ENCODE results near the gene TSR1. TPM values are rescaled to one million over a fixed set of nuclear protein-coding genes. Genes with fewer than 3 reads are reported as not detected.

Gene TSR1
- total RNA-seq, 1 donor, result 33.5 TPM

GRCh38 chr17:2372681-2373080 lies 36.4 kb upstream of the TSR1 start:
- Histone ChIP-seq H3K4me1 (ENCODE audit: insufficient read depth, low read length) (peaks cover 4% of the 10 kb centered on the region), H3K27me3 (ENCODE audit: insufficient read depth, low read length) (no peaks in the 10 kb centered on the region), H3K9me3 (ENCODE audit: low read depth, low read length) (no peaks in the 10 kb centered on the region), H3K4me3 (ENCODE audit: low read length) (no peak overlapping the region)

GRCh38 chr17:2372180-2372579 lies 35.9 kb upstream of the TSR1 start:
- Histone ChIP-seq H3K4me1 (ENCODE audit: insufficient read depth, low read length) (peaks cover 4% of the 10 kb centered on the region), H3K27me3 (ENCODE audit: insufficient read depth, low read length) (no peaks in the 10 kb centered on the region), H3K9me3 (ENCODE audit: low read depth, low read length) (no peaks in the 10 kb centered on the region), H3K4me3 (ENCODE audit: low read length) (no peak overlapping the region)

- Histone ChIP-seq H3K4me1 (ENCODE audit: insufficient read depth, low read length) (peaks cover 4% of the 10 kb centered on the region), H3K9me3 (ENCODE audit: low read depth, low read length) (no peaks in the 10 kb centered on the region), H3K4me3 (ENCODE audit: low read length) (no peak overlapping the region), H3K27me3 (ENCODE audit: insufficient read depth, low read length) (no peaks in the 10 kb centered on the region)
Measured at GRCh38 chr17:2371183-2372130, 35.2 kb upstream of the TSR1 start.

DNA sequence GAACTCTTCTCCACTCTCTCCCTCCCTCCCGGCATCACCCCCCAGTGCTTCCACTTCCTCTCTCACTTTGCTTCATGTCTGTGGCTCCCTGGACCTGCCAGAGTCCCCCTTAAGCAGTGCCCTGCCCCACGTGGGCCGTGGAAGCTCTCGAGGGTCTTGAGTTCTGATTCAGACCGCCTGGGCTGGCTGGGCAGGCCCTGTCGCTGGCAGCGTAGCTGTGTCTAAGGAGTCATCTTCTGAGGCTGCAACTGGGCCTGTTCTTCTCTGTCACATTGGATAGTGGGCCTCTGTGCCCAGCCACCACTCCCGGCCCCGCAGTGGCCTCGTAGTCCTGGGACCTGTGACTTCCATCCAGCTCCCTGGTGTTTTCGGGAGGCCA lies 33.9 kb upstream of the TSR1 start:
- Histone ChIP-seq H3K9me3 (ENCODE audit: low read depth, low read length) (no peaks in the 10 kb centered on the region), H3K4me1 (ENCODE audit: insufficient read depth, low read length) (peaks cover 4% of the 10 kb centered on the region), H3K4me3 (ENCODE audit: low read length) (no peak overlapping the region), H3K27me3 (ENCODE audit: insufficient read depth, low read length) (no peaks in the 10 kb centered on the region)

DNA sequence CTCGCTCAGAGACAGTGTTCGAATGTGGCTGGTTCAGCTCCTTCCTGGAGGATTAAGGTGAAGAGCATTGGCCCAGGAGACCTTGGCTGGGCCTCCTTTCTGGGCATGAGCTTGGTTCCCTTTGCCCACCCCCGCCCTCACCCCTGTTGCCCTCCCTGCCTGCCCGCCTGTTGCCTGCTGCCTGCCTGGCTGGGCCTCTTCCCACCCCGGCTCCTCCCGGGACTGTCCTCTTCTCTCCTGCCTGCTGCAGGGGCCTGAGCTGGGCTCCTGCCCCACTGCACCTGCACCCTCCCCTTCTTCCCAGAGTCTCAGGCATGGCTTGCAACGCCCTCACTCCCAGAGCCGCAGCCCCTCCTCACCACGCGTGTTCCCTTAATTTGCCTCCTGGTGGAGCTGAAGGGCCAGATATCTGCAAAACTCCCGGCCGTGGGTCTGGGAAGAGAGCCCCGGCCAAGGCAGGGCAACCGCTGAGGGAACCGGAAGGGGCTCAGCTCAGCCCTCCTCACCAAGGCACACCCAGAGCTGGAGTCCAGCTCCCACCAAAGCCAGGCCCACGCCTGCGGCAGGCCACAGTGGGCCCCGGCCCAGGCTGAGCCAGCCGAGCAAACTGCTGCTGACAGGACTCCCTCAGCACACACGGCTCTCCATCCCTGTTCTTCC lies 33.4 kb upstream of the TSR1 start:
- Histone ChIP-seq H3K4me3 (ENCODE audit: low read length) (no peak overlapping the region), H3K9me3 (ENCODE audit: low read depth, low read length) (no peaks in the 10 kb centered on the region), H3K4me1 (ENCODE audit: insufficient read depth, low read length) (peaks cover 4% of the 10 kb centered on the region), H3K27me3 (ENCODE audit: insufficient read depth, low read length) (no peaks in the 10 kb centered on the region)

DNA sequence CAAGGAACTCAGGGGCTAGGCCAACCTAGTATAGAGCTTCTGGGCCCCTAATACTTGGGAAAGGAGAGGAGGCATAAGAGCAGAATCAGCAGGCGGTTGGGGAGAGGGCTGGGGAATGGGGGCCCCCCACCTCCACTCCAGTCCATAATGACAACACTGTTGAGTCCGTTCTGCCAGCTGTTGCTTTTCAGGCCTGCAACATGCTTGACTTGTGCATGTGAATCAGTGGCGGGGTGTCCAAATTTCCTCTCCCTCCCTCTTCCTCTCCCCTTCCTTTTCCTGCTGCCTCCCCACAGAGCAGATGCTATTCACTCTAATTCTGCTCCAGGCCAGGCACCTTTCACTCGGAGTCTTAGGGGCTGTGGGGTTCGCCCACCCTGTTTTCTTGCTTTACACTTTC lies 32.8 kb upstream of the TSR1 start:
- no peaks in the 10 kb centered on the region for H3K27me3 ChIP-seq (ENCODE audit: insufficient read depth, low read length)
- H3K4me3 ChIP-seq (ENCODE audit: low read length), result no peak overlapping the region
- H3K4me1 ChIP-seq (ENCODE audit: insufficient read depth, low read length), result peaks cover 4% of the 10 kb centered on the region
- no peaks in the 10 kb centered on the region for H3K9me3 ChIP-seq (ENCODE audit: low read depth, low read length)

DNA sequence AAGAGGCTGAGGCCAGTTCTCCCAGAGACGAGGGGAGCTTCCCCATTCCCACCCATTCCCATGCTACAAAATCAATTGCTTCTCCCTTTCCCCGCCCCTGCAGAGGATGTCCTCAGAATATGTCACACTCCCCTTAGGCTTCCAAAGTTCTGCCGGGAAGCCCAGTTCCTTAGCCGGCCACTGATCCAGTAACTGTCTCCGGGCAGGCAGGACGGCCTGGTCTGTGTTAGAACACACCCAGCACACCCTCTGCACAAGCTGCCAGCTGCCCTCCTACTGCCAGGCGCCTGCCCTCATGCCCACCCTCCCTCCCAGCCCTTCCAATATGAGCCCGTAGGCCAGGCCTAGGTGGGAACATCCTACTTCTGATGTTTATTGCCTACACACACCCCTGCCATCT lies 32.1 kb upstream of the TSR1 start:
- Histone ChIP-seq H3K27me3 (ENCODE audit: insufficient read depth, low read length) (no peaks in the 10 kb centered on the region), H3K4me3 (ENCODE audit: low read length) (no peak overlapping the region), H3K9me3 (ENCODE audit: low read depth, low read length) (no peaks in the 10 kb centered on the region), H3K4me1 (ENCODE audit: insufficient read depth, low read length) (peaks cover 4% of the 10 kb centered on the region)

- Histone ChIP-seq H3K4me1 (ENCODE audit: insufficient read depth, low read length) (peaks cover 4% of the 10 kb centered on the region), H3K4me3 (ENCODE audit: low read length) (no peak overlapping the region), H3K9me3 (ENCODE audit: low read depth, low read length) (no peaks in the 10 kb centered on the region), H3K27me3 (ENCODE audit: insufficient read depth, low read length) (no peaks in the 10 kb centered on the region)
Measured at GRCh38 chr17:2366747-2367494, 30.7 kb upstream of the TSR1 start.

- H3K4me3 ChIP-seq (ENCODE audit: low read length), result no peak overlapping the region
- H3K9me3 ChIP-seq (ENCODE audit: low read depth, low read length), result no peaks in the 10 kb centered on the region
- H3K27me3 ChIP-seq (ENCODE audit: insufficient read depth, low read length), result no peaks in the 10 kb centered on the region
- peaks cover 4% of the 10 kb centered on the region for H3K4me1 ChIP-seq (ENCODE audit: insufficient read depth, low read length)
Measured at GRCh38 chr17:2365132-2365531, 28.9 kb upstream of the TSR1 start.

DNA sequence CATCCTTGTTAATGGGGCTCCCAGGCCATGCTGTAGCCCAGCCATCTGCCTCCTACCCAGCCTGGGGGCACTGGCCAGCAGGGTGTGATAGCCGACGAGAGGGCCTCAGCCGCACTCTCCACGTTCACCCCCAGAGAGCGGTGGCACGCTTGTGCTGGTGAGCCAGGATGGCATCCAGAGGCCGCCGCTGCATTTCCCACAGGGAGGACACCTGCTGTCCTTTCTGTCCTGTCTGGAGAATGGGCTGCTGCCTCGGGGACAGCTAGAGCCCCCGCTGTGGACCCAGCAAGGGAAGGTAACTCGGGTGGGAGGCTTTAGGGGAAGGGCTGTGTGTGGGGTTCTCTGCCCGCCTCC lies 28.5 kb upstream of the TSR1 start:
- Histone ChIP-seq H3K9me3 (ENCODE audit: low read depth, low read length) (no peaks in the 10 kb centered on the region), H3K4me3 (ENCODE audit: low read length) (no peak overlapping the region), H3K4me1 (ENCODE audit: insufficient read depth, low read length) (peaks cover 4% of the 10 kb centered on the region), H3K27me3 (ENCODE audit: insufficient read depth, low read length) (no peaks in the 10 kb centered on the region)

DNA sequence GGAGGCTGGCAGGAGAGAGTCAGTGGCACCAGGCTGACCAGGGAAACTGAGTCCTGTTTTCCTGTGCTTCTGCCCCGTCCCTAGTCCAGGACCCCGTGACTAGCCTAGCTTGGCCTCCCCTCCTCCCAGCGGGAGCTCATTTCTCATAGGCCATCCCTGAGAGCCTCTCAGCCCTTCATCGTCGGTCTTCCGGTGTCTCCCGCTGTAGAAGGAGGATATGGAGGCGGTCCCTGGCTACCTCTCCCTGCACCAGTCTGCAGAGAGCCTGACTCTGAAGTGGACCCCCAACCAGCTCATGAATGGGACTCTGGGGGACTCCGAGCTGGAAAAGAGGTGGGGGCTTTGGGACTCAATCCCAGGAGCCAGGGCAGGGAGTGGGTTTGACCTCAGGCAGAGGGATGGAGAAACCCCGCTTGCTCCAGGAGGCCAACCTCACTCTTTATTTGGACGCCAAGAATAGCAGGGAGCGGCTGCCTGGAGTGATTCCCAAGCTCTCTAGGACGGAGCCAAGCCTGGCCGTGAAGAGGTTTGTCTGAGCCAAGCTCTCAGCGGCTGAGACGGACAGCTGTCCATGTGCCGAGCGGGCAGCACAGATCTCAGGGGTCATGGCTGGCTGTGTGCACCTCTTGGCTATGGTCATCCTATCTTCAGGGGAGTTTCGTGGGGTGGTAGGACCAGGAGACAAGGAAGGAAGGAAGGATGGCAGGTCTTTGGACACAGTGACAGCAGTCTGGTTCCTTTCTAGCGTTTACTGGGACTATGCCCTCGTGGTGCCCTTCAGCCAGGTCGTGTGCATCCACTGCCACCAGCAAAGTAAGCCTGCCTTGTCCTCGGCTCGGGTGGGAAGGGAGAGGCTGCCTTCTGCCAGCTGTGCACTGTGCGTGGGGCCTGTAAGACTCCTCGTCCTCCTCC lies 27.9 kb upstream of the TSR1 start:
- H3K27me3 ChIP-seq (ENCODE audit: insufficient read depth, low read length), result no peaks in the 10 kb centered on the region
- no peak overlapping the region for H3K4me3 ChIP-seq (ENCODE audit: low read length)
- H3K4me1 ChIP-seq (ENCODE audit: insufficient read depth, low read length), result peaks cover 1% of the 10 kb centered on the region

GRCh38 chr17:2363318-2363717 lies 27.1 kb upstream of the TSR1 start:
- H3K9me3 ChIP-seq (ENCODE audit: low read depth, low read length), result no peaks in the 10 kb centered on the region
- H3K4me3 ChIP-seq (ENCODE audit: low read length), result no peak overlapping the region
- no peaks in the 10 kb centered on the region for H3K4me1 ChIP-seq (ENCODE audit: insufficient read depth, low read length)
- no peaks in the 10 kb centered on the region for H3K27me3 ChIP-seq (ENCODE audit: insufficient read depth, low read length)

More for the DNA sequence above, 27.9 kb upstream of the TSR1 start:
- no peaks in the 10 kb centered on the region for H3K9me3 ChIP-seq (ENCODE audit: low read depth, low read length)

DNA sequence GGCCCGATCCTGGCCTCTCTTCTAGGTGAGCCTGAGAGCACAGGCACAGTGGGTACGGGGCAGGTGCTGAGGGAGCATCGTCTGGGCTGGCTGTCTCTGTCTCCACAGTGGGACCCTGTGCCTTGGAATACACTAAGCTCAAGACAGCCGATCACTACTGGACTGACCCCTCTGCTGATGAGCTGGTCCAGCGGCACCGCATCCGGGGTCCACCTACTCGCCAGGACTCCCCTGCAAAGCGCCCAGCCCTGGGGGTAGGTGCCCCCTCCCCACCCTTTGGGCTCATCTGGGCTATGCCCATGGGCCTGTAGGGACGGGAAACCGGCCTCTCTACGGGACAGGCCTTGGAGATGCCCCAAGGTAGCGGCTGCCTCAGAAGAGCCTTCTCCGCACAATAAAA lies 26.6 kb upstream of the TSR1 start:
- Histone ChIP-seq H3K9me3 (ENCODE audit: low read depth, low read length) (no peaks in the 10 kb centered on the region), H3K4me1 (ENCODE audit: insufficient read depth, low read length) (no peaks in the 10 kb centered on the region), H3K27me3 (ENCODE audit: insufficient read depth, low read length) (no peaks in the 10 kb centered on the region), H3K4me3 (ENCODE audit: low read length) (no peak overlapping the region)

- Histone ChIP-seq H3K4me3 (ENCODE audit: low read length) (no peak overlapping the region), H3K9me3 (ENCODE audit: low read depth, low read length) (no peaks in the 10 kb centered on the region)
Measured at GRCh38 chr17:2362416-2362815, 26.2 kb upstream of the TSR1 start.

More at GRCh38 chr17:2362416-2362815, 26.2 kb upstream of the TSR1 start:
- no peaks in the 10 kb centered on the region for H3K27me3 ChIP-seq (ENCODE audit: insufficient read depth, low read length)
- no peaks in the 10 kb centered on the region for H3K4me1 ChIP-seq (ENCODE audit: insufficient read depth, low read length)

Data from mononuclear cell (primary cell).